ENCODE measurements around the gene MOK.

Gene MOK

GRCh38 chr14:102297436-102298170, 7.4 kb downstream of the MOK start:
- H3K9me3 ChIP-seq (ENCODE audit: control insufficient read depth, low read depth, low read length): no peaks in the 10 kb centered on the region

GRCh38 chr14:102295270-102295669, 9.7 kb downstream of the MOK start:
- H3K36me3 ChIP-seq (ENCODE audit: control insufficient read depth, low read depth, low read length): no peaks in the 10 kb centered on the region
- H3K4me1 ChIP-seq (ENCODE audit: control insufficient read depth, low read depth, low read length): no peaks in the 10 kb centered on the region
- no peaks in the 10 kb centered on the region for H3K27me3 ChIP-seq (ENCODE audit: control insufficient read depth, insufficient read depth, low read length)
- no peak overlapping the region for H3K27ac ChIP-seq (ENCODE audit: low read length)
- H3K9ac ChIP-seq (ENCODE audit: low read length): no peak overlapping the region
- no peak overlapping the region for H3K4me3 ChIP-seq (ENCODE audit: low read length)
- H3K9me3 ChIP-seq (ENCODE audit: control insufficient read depth, low read depth, low read length): no peaks in the 10 kb centered on the region

More at GRCh38 chr14:102297436-102298170, 7.4 kb downstream of the MOK start:
- no peaks in the 10 kb centered on the region for H3K4me1 ChIP-seq (ENCODE audit: control insufficient read depth, low read depth, low read length)
- H3K4me3 ChIP-seq (ENCODE audit: low read length): no peak overlapping the region
- no peaks in the 10 kb centered on the region for H3K27me3 ChIP-seq (ENCODE audit: control insufficient read depth, insufficient read depth, low read length)
- H3K9ac ChIP-seq (ENCODE audit: low read length): no peak overlapping the region
- H3K36me3 ChIP-seq (ENCODE audit: control insufficient read depth, low read depth, low read length): no peaks in the 10 kb centered on the region
- no peak overlapping the region for H3K27ac ChIP-seq (ENCODE audit: low read length)

DNA sequence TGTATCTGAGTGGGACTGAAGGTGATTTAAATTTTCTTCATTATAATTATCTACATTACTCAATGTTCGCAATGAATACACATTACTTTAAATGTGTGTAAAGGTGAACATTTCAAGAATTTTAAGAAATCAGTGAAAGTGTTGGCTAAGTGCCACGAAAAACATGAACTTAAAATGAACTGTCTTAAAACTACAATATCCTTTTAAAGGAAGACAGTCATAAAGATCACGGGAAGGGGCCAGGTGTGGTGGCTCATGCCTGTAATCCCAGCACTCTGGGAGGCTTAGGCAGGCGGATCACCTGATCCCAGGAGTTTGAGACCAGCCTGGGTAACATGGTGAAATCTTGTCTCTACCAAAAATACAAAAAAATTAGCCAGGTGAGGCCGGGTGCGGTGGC, 11.2 kb downstream of the MOK start:
- H3K27ac ChIP-seq (ENCODE audit: low read length): no peak overlapping the region
- H3K4me1 ChIP-seq (ENCODE audit: control insufficient read depth, low read depth, low read length): no peaks in the 10 kb centered on the region
- H3K27me3 ChIP-seq (ENCODE audit: control insufficient read depth, insufficient read depth, low read length): no peaks in the 10 kb centered on the region
- no peaks in the 10 kb centered on the region for H3K36me3 ChIP-seq (ENCODE audit: control insufficient read depth, low read depth, low read length)
- no peaks in the 10 kb centered on the region for H3K9me3 ChIP-seq (ENCODE audit: control insufficient read depth, low read depth, low read length)
- no peak overlapping the region for H3K9ac ChIP-seq (ENCODE audit: low read length)
- no peak overlapping the region for H3K4me3 ChIP-seq (ENCODE audit: low read length)

GRCh38 chr14:102292441-102292840, 12.5 kb downstream of the MOK start:
- H3K4me1 ChIP-seq (ENCODE audit: control insufficient read depth, low read depth, low read length): no peaks in the 10 kb centered on the region
- H3K4me3 ChIP-seq (ENCODE audit: low read length): no peak overlapping the region
- no peaks in the 10 kb centered on the region for H3K27me3 ChIP-seq (ENCODE audit: control insufficient read depth, insufficient read depth, low read length)
- no peak overlapping the region for H3K9ac ChIP-seq (ENCODE audit: low read length)
- H3K9me3 ChIP-seq (ENCODE audit: control insufficient read depth, low read depth, low read length): no peaks in the 10 kb centered on the region
- no peaks in the 10 kb centered on the region for H3K36me3 ChIP-seq (ENCODE audit: control insufficient read depth, low read depth, low read length)
- no peak overlapping the region for H3K27ac ChIP-seq (ENCODE audit: low read length)

- no peak overlapping the region for H3K9ac ChIP-seq (ENCODE audit: low read length)
- H3K9me3 ChIP-seq (ENCODE audit: control insufficient read depth, low read depth, low read length): no peaks in the 10 kb centered on the region
- no peaks in the 10 kb centered on the region for H3K36me3 ChIP-seq (ENCODE audit: control insufficient read depth, low read depth, low read length)
- H3K4me1 ChIP-seq (ENCODE audit: control insufficient read depth, low read depth, low read length): no peaks in the 10 kb centered on the region
- H3K27ac ChIP-seq (ENCODE audit: low read length): no peak overlapping the region
- H3K4me3 ChIP-seq (ENCODE audit: low read length): no peak overlapping the region
- no peaks in the 10 kb centered on the region for H3K27me3 ChIP-seq (ENCODE audit: control insufficient read depth, insufficient read depth, low read length)
Observed at GRCh38 chr14:102288139-102288538, 16.8 kb downstream of the MOK start.

DNA sequence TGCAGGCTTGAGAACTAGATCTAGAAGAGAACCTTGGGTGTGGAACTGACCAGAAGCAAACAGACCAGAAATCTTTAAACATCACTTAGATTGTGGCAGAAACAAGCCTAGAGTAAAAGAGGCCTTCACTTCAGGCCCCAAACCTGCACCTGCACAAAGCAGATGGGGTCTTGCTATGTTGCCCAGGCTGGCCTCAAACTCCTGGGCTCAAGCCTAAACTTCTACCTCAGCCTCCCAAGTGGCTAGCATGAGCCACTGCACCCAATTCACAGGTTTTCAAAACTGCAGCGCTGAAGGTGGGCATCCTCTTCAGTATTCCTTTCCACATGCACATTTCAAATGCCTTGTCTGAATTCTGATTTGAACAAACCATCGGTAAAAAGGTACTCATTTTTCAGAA, 19.9 kb downstream of the MOK start:
- Histone ChIP-seq H3K9me3 (ENCODE audit: control insufficient read depth, low read depth, low read length) (no peaks in the 10 kb centered on the region), H3K9ac (ENCODE audit: low read length) (no peak overlapping the region), H3K4me1 (ENCODE audit: control insufficient read depth, low read depth, low read length) (no peaks in the 10 kb centered on the region), H3K27me3 (ENCODE audit: control insufficient read depth, insufficient read depth, low read length) (no peaks in the 10 kb centered on the region), H3K27ac (ENCODE audit: low read length) (no peak overlapping the region), H3K36me3 (ENCODE audit: control insufficient read depth, low read depth, low read length) (no peaks in the 10 kb centered on the region), H3K4me3 (ENCODE audit: low read length) (no peak overlapping the region)

DNA sequence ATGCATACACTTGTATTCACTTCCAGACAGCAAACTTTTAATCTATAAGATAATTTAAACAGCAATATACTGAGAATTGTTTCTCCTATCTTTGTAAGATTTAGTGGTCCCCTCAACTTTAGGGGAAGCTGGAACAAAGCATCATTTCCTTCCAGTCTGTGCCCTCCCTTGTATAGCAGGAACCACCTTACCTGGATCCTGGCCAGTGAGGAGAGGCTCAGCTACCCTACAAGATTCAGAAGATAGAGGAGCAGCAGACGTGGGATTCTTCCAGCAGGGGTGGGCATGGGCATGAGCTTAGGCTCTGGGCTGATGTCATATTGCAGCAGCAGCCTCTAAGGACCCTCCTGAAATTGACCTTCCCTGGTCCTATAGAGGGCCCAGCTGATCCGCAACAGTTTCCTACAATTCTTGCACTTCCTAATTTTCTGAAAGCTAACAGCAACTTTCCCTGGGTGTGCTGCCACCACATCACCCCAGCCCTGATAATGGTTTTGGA, 21.3 kb downstream of the MOK start:
- Histone ChIP-seq H3K4me3 (ENCODE audit: low read length) (no peak overlapping the region), H3K36me3 (ENCODE audit: control insufficient read depth, low read depth, low read length) (no peaks in the 10 kb centered on the region), H3K9me3 (ENCODE audit: control insufficient read depth, low read depth, low read length) (no peaks in the 10 kb centered on the region), H3K4me1 (ENCODE audit: control insufficient read depth, low read depth, low read length) (no peaks in the 10 kb centered on the region), H3K27me3 (ENCODE audit: control insufficient read depth, insufficient read depth, low read length) (no peaks in the 10 kb centered on the region), H3K27ac (ENCODE audit: low read length) (no peak overlapping the region), H3K9ac (ENCODE audit: low read length) (no peak overlapping the region)

DNA sequence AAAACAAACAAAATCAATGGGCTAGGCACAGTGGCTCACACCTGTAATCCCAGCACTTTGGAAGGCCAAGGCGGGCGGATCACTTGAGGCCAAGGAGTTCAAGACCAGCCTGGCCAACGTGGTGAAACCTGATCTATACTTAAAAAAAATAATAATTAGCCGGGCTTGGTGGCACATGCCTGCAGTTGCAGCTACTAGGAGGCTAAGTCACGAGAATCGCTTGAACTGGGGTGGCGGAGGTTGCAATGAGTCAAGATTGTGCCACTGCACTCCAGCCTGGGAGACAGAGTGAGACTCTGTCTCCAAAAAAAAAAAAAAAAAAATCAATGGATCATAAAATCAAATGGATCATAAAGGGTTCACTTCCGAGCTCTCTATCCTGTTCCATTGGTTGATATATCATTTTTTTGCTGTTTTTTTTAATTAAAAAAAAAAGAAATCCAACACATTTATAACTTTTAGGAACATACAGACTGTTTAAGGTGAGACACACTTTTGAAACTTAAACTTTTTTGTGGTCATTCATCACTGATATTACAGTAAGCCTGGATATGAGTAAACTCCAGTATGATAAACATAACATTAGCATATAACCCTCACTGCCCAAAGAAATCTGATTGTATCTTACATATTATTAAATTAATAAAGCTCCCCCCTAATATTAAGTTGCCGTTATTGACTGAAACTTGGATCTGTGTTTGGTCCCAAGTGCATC, 22.1 kb downstream of the MOK start:
- Histone ChIP-seq H3K9me3 (ENCODE audit: control insufficient read depth, low read depth, low read length) (no peaks in the 10 kb centered on the region), H3K27me3 (ENCODE audit: control insufficient read depth, insufficient read depth, low read length) (no peaks in the 10 kb centered on the region), H3K27ac (ENCODE audit: low read length) (no peak overlapping the region), H3K9ac (ENCODE audit: low read length) (no peak overlapping the region), H3K4me1 (ENCODE audit: control insufficient read depth, low read depth, low read length) (no peaks in the 10 kb centered on the region), H3K36me3 (ENCODE audit: control insufficient read depth, low read depth, low read length) (no peaks in the 10 kb centered on the region), H3K4me3 (ENCODE audit: low read length) (no peak overlapping the region)

GRCh38 chr14:102280376-102280962, 24.5 kb downstream of the MOK start:
- H3K4me3 ChIP-seq (ENCODE audit: low read length): no peak overlapping the region
- H3K9me3 ChIP-seq (ENCODE audit: control insufficient read depth, low read depth, low read length): no peaks in the 10 kb centered on the region
- H3K27ac ChIP-seq (ENCODE audit: low read length): no peak overlapping the region
- no peaks in the 10 kb centered on the region for H3K27me3 ChIP-seq (ENCODE audit: control insufficient read depth, insufficient read depth, low read length)
- H3K4me1 ChIP-seq (ENCODE audit: control insufficient read depth, low read depth, low read length): no peaks in the 10 kb centered on the region
- H3K36me3 ChIP-seq (ENCODE audit: control insufficient read depth, low read depth, low read length): no peaks in the 10 kb centered on the region
- no peak overlapping the region for H3K9ac ChIP-seq (ENCODE audit: low read length)

- Histone ChIP-seq H3K27me3 (ENCODE audit: control insufficient read depth, insufficient read depth, low read length) (no peaks in the 10 kb centered on the region), H3K9me3 (ENCODE audit: control insufficient read depth, low read depth, low read length) (no peaks in the 10 kb centered on the region), H3K36me3 (ENCODE audit: control insufficient read depth, low read depth, low read length) (no peaks in the 10 kb centered on the region), H3K4me1 (ENCODE audit: control insufficient read depth, low read depth, low read length) (no peaks in the 10 kb centered on the region), H3K27ac (ENCODE audit: low read length) (no peak overlapping the region), H3K4me3 (ENCODE audit: low read length) (no peak overlapping the region), H3K9ac (ENCODE audit: low read length) (no peak overlapping the region)
Observed at GRCh38 chr14:102279688-102280348, 25.1 kb downstream of the MOK start.

GRCh38 chr14:102279282-102279681, 25.7 kb downstream of the MOK start:
- no peak overlapping the region for H3K4me3 ChIP-seq (ENCODE audit: low read length)
- no peak overlapping the region for H3K27ac ChIP-seq (ENCODE audit: low read length)
- no peaks in the 10 kb centered on the region for H3K4me1 ChIP-seq (ENCODE audit: control insufficient read depth, low read depth, low read length)
- H3K9me3 ChIP-seq (ENCODE audit: control insufficient read depth, low read depth, low read length): no peaks in the 10 kb centered on the region
- no peaks in the 10 kb centered on the region for H3K27me3 ChIP-seq (ENCODE audit: control insufficient read depth, insufficient read depth, low read length)
- H3K9ac ChIP-seq (ENCODE audit: low read length): no peak overlapping the region
- no peaks in the 10 kb centered on the region for H3K36me3 ChIP-seq (ENCODE audit: control insufficient read depth, low read depth, low read length)
